GM18519 (cell line): Measurements from ENCODE around the gene USP13.

Experiments
- ATAC-seq: cut with Tn5 transposase; IDR thresholded peaks from one replicate; pipeline ENCODE4 v1.9.1; 2021; ENCODE audit warnings: mild to moderate bottlenecking, moderate library complexity; ENCODE audit not compliant: unreplicated experiment, low FRiP score

Gene USP13

DNA sequence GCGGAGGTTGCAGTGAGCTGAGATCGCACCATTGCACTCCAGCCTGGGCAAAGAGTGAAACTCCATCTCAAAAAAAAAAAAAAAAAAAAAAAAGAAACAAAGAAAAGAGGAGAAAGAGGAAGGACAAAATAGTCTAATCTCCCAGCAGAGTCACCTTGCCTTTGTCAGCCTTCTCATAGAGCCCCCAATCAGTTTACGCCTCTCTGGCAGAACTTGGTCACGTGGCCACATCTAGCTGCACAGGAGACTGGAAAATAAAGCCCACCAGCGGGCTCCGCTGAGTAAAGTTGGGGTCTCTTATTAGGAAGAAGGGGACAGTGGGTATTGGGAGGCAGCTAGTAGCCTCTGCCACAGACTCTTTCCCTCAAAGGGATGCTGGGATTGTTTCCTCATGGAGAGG is 41.9 kb downstream of the USP13 start:
- ATAC-seq, result no peak

DNA sequence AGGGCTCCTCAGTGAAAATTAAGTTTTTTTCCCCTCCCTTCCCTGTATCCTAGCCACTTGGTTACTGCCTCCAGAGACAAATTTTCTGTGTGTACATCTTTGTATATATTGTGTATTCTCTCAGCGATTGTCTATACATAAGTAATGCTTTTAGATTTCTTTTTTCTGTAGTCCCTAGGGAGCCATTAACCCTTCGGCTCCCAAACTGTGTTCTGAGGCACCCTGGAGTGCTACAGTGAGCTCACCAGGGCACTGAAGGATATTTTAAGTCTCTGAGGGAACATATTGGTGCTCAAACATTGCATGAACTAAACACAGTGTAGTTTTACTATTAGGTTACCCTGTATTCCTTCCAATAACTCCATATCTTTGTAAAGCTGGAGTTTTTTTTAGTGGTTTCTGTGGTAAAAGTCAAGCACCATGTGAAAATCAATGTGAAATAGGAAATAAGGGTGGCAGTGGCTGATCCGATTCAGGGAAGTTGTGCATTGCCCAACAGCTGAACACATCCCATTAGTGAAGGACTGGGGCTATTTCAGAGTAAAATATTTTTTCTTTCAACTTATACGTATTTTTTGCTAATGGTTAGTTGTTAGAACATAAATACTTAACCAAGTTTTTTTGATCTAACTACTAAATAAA is 43.0 kb downstream of the USP13 start:
- no peak for ATAC-seq

DNA sequence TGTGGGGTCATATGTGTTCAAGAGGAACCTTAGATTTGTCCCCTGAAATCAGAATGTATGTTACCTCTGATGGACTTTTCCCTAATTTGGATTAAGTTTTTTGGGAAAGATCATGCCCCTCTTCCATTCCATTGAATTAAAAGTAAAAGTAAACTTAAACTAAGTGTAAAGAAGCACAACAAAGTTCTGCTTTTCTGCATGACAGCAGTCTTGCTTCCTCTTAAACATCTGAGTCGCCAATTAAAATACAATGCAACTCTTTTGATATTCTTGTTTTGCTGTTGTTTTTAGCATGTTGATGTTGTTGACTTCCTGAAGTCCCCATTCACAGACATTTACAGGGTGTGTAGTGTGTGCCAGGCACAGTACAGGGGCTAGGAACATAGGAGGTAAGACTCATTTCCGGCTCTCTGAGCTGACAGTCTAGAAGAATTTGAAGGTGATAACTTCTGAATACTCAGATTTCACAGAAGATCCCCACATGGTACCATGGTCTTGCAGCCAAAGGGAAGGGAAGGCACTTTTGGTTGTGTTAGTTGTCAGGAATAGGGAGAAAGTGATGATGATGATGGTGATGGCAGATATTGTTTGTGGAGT is 45.0 kb downstream of the USP13 start:
- ATAC-seq, result no peak

DNA sequence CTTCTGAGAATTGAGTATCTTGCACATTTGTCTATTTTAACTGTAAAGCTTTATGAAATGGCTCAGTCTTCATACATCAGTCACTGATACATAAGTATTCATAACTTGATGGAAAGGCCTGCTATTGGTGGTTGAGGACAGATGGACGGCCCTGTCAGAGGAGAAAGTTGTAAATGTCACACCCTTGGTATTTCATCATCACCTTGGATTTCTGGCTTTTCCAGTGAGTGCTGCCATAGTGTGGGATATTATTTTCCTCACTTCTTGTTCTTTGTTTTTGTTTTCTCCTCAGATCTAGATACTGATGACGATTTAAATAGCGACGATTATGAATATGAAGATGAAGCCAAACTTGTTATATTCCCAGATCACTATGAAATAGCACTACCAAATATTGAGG is 47.9 kb downstream of the USP13 start:
- no peak for ATAC-seq

DNA sequence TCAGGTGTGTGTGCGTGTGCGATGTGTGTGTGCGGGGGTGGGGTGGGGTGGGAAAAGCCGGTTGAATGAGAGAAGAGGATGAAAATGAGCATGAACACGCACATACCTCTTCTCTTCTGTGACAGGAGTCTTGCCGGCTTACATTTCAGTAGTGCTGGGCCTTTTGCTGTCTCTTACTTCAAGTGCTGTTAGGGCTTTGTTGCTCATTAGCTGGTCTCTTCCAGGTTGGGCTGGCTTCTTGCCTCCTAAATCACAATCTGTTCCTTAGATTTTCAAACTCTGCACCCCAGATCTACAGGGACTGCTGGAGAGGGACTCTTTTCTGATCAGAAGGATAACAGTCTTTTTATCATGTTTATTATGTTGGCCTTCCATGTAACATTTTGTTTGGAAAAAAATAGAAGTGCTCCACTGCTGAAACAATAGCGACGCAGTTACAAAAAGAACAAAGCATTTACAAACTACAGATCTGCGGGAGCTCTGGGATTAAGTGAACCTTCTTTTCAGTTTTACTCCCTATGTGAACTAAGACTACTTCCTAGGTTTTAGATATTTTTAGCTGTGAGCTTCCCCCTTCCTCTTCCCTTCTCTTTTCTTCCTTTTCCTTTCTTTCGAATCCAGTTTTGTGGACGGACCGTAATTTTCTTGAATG is 48.5 kb downstream of the USP13 start:
- no peak for ATAC-seq

DNA sequence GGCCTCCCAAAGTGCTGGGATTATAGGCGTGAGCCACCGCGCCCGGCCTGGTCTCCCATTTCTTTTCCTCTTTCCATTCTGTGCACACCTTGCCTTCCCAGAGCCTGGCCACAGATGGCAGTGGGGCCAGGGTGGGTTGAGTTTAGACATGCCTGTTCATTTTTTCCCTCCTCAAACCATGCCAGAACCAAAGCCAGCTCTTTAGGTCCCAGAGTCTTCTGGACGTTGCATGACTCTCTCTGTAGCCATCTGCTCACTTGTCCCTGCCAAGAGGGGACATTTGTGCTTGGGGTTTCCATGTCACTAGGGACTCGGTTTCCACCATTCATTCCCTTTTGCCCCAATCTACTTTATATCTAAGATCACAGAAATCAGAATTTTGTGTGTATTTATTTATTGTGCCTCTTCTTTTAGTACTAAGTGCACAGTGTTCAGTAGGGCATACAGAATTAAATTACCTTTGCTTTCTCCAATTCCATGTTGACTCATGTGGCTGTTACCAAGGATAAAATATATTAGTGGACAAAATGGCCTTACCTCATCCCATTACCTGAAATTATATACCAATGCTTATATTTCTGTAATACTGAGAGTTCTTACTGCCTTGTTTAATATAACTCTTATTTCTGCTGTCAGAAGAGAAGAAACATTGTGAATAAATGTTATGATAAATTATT is 49.6 kb downstream of the USP13 start:
- ATAC-seq, result no peak

DNA sequence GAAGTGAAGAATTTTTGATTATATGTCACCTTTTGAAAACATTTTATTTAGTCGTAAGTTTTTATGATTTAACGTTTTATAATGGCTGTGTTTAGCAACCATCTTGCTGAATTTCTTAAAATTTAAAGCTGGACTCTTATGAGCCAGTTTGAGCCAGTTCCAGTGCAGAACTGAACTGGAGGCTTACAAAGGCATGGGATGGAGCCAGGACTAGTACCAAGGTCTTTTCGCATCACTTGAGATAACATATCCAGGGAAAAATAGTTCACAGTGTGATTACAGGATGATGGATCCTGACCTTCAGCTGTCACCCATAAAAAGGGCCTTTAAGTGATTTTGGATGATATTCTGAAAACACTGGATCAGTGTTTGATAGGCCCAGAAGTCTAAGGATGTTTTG is 51.0 kb downstream of the USP13 start:
- no peak for ATAC-seq

DNA sequence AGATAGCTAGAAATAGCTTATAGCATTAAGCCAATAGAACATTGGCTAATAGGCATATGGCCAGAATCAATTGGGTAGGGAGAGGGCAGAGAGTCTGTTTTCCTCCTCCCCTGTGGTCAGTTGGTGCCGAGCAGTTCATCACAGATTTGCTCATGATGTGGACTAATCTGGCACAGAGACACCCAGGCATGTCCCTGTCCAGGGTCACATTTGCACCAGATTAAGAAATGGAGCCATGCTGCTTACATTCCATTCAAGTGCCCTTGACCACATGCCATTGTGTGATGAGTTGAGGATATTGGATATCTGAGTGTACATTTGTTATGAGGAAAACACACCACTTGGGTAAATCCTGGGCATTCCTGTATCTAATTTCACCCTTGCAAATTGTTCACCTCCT is 53.4 kb downstream of the USP13 start:
- ATAC-seq, result no peak

DNA sequence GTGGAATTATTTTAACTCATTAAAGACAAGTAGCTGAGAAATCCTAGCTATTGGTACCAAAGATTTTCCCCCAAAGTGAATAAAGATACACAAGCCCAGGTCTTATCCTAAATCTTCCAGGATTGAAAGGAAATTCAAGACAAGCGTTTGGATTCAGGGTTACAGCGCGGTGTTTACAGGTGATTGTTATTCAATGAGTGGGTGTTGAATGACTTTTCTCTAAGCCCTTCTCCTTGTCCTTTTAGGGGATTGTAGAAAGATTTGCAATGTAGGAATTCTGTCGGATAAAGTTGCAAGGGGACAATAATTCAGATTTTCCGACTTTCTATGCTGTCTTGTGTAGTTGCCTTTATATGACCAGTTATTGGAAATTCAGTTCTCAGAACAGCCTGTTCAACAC is 57.2 kb downstream of the USP13 start:
- no peak for ATAC-seq

DNA sequence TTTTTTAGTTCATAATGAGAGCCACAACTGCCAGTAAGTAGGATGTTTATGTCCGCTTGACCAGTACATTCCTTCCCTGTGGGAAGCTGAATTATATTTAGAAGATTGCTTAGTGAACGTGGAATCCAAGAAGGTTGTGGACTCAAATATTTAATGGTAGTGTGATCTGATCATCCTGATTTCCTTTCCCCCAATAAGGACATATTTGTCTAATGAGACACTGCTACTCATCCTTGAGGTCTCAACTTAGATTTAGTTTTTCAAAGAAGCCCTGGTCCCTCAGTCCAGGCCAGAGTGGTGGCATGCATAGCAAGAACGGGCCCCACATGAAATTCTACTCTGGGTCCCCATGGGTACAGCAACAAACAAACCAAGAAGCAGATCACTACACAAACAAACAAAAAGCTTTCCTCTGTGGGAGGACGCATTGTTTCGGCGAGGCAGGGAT is 60.8 kb downstream of the USP13 start:
- no peak for ATAC-seq

DNA sequence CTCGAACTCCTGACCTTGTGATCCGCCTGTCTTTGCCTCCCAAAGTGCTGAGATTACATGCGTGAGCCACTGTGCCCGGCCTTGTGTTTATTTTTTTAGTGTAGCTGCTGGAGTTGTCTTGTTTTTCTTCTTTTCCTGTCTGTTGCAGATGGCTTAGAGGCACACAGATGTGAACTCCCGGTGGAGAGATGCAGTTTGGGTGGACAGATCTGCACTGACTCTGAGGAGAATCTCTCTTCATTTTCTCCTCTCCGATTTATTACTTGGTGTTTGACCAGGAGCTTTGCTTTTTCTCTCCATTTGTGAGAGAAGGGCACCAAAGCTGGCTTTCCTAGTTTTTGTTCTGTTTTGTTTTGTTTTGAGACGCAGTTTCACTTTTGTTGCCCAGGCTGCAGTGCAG is 62.7 kb downstream of the USP13 start:
- no peak for ATAC-seq

DNA sequence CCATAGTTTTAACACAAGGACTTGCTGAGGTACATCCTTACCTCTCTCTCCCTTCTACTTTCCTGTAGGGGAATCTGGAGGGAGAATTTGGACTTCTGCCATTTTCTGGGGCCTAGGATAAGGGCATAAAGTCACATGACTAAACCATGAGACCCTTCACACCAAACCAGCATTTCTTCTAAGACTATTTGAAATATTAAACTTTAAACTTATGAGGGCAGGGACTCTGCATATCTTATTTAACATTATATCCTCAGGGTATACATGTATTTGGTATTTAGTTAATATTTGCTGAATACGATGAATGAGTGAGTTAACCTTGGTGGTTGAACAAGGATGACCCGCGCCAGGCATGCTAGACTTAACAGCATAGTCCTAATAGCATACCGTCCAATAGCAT is 63.4 kb downstream of the USP13 start:
- ATAC-seq, result no peak

DNA sequence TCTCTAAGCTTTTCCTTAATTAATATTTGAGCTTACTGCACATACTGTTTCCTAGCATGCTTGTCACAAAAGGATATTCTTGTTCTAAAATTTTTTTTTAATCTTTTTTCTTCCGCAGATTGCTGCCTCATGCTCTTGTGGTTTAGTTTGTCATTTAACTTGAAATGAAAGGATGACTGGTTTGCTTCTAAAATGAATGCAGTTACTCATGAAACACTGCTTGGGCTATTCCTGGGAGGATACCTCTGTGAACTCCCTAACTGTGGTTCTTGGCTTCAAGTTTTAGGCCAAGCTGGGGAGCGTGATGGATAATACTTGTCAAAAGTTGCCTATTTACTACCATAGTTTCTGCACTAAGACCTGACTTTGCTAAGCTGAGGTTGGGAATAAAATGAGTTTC is 64.0 kb downstream of the USP13 start:
- no peak for ATAC-seq

DNA sequence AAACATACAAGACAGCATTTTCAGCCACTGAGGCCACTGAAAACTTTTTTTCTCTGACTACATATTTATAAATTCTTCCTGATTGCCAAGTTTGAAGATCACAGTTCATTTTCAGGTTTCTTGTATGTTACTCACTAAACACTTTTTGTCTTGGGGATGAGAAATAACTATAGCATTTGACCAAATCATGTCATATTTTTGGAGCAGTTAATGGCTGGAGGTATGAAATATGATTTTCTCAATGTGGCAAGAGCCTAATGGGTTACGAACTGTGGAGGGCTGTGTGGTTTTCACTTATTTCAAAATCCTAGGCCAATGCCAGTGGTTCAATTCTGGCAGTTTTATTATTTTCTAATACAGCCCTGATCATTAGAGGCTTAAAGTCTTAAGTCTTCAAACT is 64.4 kb downstream of the USP13 start:
- no peak for ATAC-seq

DNA sequence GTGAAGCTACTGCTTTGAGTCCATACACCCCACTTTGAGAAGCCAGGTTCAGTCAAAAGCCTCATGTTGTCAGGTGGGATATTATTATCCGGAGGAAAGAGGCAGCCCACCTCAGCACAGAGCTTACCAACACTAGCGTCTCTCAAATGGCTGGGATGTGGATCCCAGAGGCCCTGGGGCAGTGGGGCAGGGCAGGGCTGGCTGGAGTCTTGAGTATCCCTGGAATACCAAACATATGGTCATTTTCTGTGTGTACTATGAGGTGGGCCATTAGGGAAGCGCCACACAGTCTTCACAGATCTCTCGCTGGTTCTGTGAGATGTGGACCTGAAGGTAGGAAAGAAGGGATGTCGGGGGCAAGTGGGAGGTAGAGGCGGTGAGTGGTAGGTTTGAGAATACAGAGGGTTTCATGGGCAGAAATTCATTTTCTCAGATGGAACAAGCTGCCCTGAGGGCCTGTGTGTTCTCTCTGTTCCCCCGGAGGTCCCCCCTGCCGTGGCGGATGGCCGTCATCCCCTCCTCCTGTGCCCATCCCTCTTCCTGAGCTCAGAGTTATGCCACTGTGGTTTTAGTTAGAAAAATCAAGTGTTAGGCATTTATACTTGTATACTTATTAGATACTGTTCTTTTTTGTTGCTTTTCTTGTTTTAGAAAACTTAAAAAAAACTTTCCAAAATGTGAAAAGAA is 66.4 kb downstream of the USP13 start:
- ATAC-seq, result no peak

DNA sequence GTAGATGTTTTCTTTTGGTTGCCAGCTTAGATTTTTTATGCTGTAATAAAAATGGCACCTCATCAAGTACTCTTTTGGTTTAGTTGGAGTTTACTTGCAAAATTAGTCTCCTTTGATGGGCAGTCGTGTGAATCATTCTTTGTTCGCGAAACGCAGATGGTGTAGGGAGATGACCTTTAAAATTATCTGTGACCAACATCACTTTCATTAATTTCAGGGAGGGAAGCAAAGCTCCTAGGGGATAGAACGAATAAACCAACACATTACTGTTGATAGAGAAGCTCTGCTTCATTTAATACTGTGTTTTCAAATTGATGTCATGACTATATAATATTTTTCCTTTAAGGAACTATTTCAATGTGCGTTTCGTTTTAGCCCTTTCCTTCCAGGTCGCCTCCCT is 67.4 kb downstream of the USP13 start:
- no peak for ATAC-seq

DNA sequence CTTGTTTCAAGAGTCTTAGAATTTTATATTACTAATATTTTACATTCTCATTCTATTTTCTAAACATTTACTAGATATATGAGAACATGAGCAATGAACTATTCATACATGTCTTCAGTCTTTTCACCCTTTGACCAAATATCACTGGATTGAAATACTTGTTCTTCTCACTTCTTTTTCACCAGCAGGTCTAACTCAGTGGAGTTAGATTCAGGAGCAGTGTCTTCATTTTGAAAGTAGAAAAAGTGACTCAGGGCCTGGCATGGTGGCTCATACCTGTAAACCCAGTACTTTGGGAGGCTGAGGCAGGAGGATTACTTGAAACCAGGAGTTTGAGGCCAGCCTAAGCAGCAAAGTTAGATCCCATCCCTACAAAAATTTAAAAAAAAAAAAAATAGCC is 70.8 kb downstream of the USP13 start:
- ATAC-seq, result no peak

DNA sequence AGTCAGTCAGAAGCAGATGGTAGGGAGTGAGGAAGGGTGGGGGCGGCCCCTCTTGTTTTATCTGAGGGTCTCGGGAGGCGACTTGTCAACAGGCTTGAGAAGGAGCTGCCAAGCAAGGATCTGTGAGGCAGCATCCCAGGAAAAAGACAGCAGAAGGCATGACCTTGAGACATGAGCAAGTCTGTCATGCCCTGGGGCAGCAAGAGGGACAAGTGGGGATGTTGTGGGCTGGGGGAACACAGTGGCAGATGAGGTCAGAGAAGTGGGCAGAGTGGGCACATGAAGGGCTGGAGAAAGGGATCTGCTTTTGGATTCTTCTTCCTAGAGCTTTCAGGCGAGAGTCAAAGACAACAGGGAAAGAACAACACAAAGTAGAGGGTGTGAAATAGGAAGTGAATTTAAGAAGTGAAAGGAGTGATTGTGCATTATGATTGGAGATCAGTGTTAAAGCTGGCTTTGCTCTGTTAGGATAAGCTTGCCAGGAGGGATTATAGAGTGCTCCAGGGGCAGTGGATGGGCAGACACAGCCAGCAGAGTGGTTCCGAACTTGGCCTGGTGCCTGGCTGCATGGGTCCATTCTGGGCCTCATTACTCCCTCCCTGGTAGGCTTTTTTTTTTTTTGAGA is 73.3 kb downstream of the USP13 start:
- no peak for ATAC-seq

DNA sequence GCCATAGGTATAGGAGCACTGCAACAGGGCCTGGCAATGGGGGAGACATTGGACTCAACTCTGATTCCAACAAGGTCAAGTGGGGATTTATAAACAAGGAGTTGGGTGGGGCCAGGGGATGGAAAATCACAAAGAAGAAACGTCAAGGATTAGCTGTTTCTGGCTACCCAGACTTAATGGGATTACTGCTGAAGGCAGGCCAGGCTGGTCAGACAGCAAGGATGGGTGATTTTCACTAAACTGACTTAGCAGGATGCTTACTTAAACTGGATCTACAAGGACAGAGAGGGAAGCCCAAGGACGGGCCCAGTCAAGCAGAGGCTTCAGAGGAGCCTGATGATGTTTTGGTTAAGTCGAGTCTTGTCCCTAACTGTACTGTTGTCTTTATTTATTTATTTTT is 76.2 kb downstream of the USP13 start:
- ATAC-seq, result no peak

DNA sequence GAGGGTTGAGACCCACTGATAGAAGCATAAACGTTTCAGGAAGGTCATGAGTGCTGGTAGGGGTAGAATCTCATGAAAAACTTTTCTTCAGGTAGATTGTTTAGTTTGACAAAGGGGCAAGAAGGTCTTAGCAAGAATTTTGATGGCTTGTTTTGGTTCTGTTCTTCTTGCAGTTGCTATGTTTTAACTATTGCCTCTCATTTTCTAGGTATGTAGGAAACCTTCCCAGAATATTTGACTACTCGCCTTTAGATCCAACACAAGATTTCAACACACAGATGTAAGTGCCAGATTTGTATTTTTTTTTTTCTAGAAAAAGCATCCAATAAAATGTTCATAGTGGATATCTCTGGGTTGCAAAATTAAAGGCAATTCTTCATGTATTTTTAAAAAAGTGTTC is 77.1 kb downstream of the USP13 start:
- no peak for ATAC-seq

DNA sequence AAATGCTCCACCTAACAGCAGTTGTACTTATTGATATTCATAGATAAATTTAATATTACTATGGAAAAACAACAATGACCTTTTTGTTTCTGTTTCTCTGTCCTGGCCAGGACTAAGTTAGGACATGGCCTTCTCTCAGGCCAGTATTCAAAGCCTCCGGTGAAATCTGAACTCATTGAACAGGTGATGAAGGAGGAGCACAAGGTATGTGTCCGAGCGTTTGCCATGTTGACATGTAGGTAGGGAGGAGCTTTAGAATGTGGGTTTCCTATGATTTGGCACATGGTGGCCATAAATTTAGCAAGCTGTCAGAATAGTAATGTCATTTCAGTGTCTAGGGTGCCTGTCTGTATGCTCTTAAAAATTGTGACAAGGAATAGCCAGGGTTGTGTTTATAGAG is 77.7 kb downstream of the USP13 start:
- ATAC-seq, result no peak
